Measurements from ENCODE around the gene DCC. TPM values are rescaled to one million over a fixed set of nuclear protein-coding genes. Genes with fewer than 3 reads are reported as not detected.

DCC gene
- total and polyA plus RNA-seq, 7 experiments from 2014 or later = not detected

GRCh38 chr18:52991246-52991645 lies 651.2 kb downstream of the DCC start:
- H3K4me1 ChIP-seq (ENCODE audit: control insufficient read depth in 2 of 2, insufficient read depth in 2 of 2, low read length in 2 of 2) = no peaks in the 10 kb centered on the region
- no peak overlapping the region for H3K27ac Mint-ChIP-seq
- no peaks in the 10 kb centered on the region for H3K27me3 ChIP-seq (ENCODE audit: control insufficient read depth in 2 of 2, insufficient read depth in 2 of 2, low read length in 2 of 2)
- ATAC-seq (no peak), DNase-seq (no peak)
- intact Hi-C loops (cut with micrococcal nuclease) = no loop called here
- no peaks in the 10 kb centered on the region for H3K36me3 ChIP-seq (ENCODE audit: control insufficient read depth in 2 of 3, insufficient read depth in 3 of 3, low read length in 3 of 3)
- no peaks in the 10 kb centered on the region for H3K9me3 ChIP-seq (ENCODE audit: control insufficient read depth in 2 of 3, low read length in 3 of 3)
- peaks cover 0 to 4% (median 0%) of the 10 kb centered on the region in 11 donors for H3K9me3 Mint-ChIP-seq
- no peak overlapping the region for H3K27ac ChIP-seq (ENCODE audit: low read depth, low read length)
- POLR2A ChIA-PET = no interaction called here
- H3K4me3 Mint-ChIP-seq = no peak overlapping the region
- no peaks in the 10 kb centered on the region for H3K4me1 Mint-ChIP-seq
- H3K27me3 Mint-ChIP-seq = no peaks in the 10 kb centered on the region
- H3K4me3 ChIP-seq (ENCODE audit: low read length) = no peak overlapping the region
- H3K36me3 Mint-ChIP-seq = no peaks in the 10 kb centered on the region
- CTCF ChIA-PET = no interaction called here

DNA sequence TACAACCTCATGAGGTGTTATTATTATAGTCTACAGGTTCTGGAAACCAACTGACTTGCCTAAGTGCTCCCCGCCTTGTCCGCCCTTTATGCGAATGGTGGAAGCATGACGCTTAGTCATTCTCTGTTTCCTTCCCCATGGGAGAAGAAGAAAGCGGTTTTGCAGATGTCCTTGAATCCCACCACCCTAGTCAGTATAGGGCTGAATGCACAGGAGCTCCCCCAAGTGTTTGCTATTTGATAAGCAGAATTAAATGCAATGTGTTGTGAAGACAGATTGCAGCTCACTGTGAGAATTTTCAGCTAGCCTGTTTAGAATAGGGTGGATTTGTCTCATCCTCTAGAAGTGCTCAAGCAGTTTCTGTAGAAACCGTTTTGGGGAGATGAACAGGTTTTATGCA lies 652.0 kb downstream of the DCC start:
- intact Hi-C loops (cut with micrococcal nuclease) = no loop called here
- ATAC-seq = no peak
- Histone ChIP-seq H3K4me1 (ENCODE audit: control insufficient read depth in 2 of 2, insufficient read depth in 2 of 2, low read length in 2 of 2) (no peaks in the 10 kb centered on the region), H3K9me3 (ENCODE audit: control insufficient read depth in 2 of 3, low read length in 3 of 3) (no peaks in the 10 kb centered on the region), H3K4me3 (ENCODE audit: low read length) (no peak overlapping the region), H3K27me3 (ENCODE audit: control insufficient read depth in 2 of 2, insufficient read depth in 2 of 2, low read length in 2 of 2) (no peaks in the 10 kb centered on the region), H3K27ac (ENCODE audit: low read depth, low read length) (no peak overlapping the region), H3K36me3 (ENCODE audit: control insufficient read depth in 2 of 3, insufficient read depth in 3 of 3, low read length in 3 of 3) (no peaks in the 10 kb centered on the region)
- H3K27ac Mint-ChIP-seq = no peak overlapping the region
- no peaks in the 10 kb centered on the region for H3K27me3 Mint-ChIP-seq
- H3K4me1 Mint-ChIP-seq = no peaks in the 10 kb centered on the region
- DNase-seq = no peak
- ChIA-PET CTCF (no interaction called here), POLR2A (no interaction called here)
- no peak overlapping the region for H3K4me3 Mint-ChIP-seq
- H3K9me3 Mint-ChIP-seq = peaks cover 0 to 7% (median 1%) of the 10 kb centered on the region in 11 donors
- H3K36me3 Mint-ChIP-seq = no peaks in the 10 kb centered on the region

- Mint-ChIP-seq H3K4me1 (no peaks in the 10 kb centered on the region), H3K36me3 (no peaks in the 10 kb centered on the region), H3K27ac (no peak overlapping the region), H3K9me3 (peaks cover 0 to 7% (median 1%) of the 10 kb centered on the region in 11 donors), H3K4me3 (no peak overlapping the region), H3K27me3 (no peaks in the 10 kb centered on the region)
- Histone ChIP-seq H3K4me3 (ENCODE audit: low read length) (no peak overlapping the region), H3K27me3 (ENCODE audit: control insufficient read depth in 2 of 2, insufficient read depth in 2 of 2, low read length in 2 of 2) (no peaks in the 10 kb centered on the region), H3K9me3 (ENCODE audit: control insufficient read depth in 2 of 3, low read length in 3 of 3) (no peaks in the 10 kb centered on the region), H3K4me1 (ENCODE audit: control insufficient read depth in 2 of 2, insufficient read depth in 2 of 2, low read length in 2 of 2) (no peaks in the 10 kb centered on the region), H3K36me3 (ENCODE audit: control insufficient read depth in 2 of 3, insufficient read depth in 3 of 3, low read length in 3 of 3) (no peaks in the 10 kb centered on the region), H3K27ac (ENCODE audit: low read depth, low read length) (no peak overlapping the region)
- POLR2A ChIA-PET = no interaction called here
- ATAC-seq = no peak
- intact Hi-C loops (cut with micrococcal nuclease) = no loop called here
- no peak for DNase-seq
- CTCF ChIA-PET = no interaction called here
Observed at GRCh38 chr18:52995875-52996274, 655.9 kb downstream of the DCC start.

DNA sequence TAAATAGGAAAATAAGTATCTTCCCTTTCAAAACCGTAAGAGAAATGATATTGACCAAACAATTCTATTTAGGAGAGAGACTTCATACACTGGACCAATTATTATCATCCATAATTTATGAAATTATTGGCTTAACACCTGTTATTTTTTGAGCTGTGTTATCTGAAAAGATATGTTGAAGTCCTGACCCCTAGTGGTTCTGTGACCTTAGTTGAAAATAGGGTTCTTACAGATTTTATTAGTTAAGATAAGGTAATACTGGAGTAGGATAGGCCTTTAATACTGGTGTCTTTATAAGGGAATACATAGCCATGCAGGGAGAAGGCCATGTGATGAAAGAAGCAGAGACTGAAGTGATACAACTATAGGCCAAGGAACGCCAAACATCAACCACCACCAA lies 659.6 kb downstream of the DCC start:
- Mint-ChIP-seq H3K4me1 (no peaks in the 10 kb centered on the region), H3K27me3 (no peaks in the 10 kb centered on the region), H3K4me3 (no peak overlapping the region), H3K27ac (no peak overlapping the region), H3K9me3 (peaks cover 0 to 8% (median 2%) of the 10 kb centered on the region in 11 donors), H3K36me3 (no peaks in the 10 kb centered on the region)
- H3K4me3 ChIP-seq (ENCODE audit: low read length) = no peak overlapping the region
- intact Hi-C loops (cut with micrococcal nuclease) = no loop called here
- no peaks in the 10 kb centered on the region for H3K9me3 ChIP-seq (ENCODE audit: control insufficient read depth in 2 of 3, low read length in 3 of 3)
- no peaks in the 10 kb centered on the region for H3K4me1 ChIP-seq (ENCODE audit: control insufficient read depth in 2 of 2, insufficient read depth in 2 of 2, low read length in 2 of 2)
- DNase-seq (no peak), ATAC-seq (no peak)
- ChIA-PET POLR2A (no interaction called here), CTCF (no interaction called here)
- H3K36me3 ChIP-seq (ENCODE audit: control insufficient read depth in 2 of 3, insufficient read depth in 3 of 3, low read length in 3 of 3) = no peaks in the 10 kb centered on the region
- no peaks in the 10 kb centered on the region for H3K27me3 ChIP-seq (ENCODE audit: control insufficient read depth in 2 of 2, insufficient read depth in 2 of 2, low read length in 2 of 2)
- H3K27ac ChIP-seq (ENCODE audit: low read depth, low read length) = no peak overlapping the region

DNA sequence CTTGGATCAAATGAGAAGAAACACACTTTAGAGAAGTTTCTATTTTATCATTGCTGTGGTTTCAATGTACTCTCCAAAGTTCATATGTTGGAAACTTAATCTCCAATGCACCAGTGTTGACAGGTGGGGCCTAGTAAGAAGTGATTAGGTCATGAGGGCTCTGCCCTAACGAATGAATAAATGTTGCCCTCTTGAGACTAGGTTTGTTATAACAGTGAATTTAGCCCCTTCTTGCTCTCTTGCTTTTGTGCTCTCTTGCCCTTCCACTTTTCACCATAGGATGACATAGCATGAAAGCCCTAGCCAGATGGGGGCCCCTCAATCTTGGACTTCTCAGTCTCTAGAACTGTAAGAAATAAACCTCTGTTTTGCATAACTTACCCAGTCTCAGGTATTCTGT lies 664.8 kb downstream of the DCC start:
- H3K4me1 ChIP-seq (ENCODE audit: control insufficient read depth in 2 of 2, insufficient read depth in 2 of 2, low read length in 2 of 2) = no peaks in the 10 kb centered on the region
- intact Hi-C loops (cut with micrococcal nuclease) = no loop called here
- H3K27me3 ChIP-seq (ENCODE audit: control insufficient read depth in 2 of 2, insufficient read depth in 2 of 2, low read length in 2 of 2) = no peaks in the 10 kb centered on the region
- Mint-ChIP-seq H3K4me1 (no peaks in the 10 kb centered on the region), H3K36me3 (no peaks in the 10 kb centered on the region), H3K4me3 (peak overlapping the region in 1 of 10 donors; percentile 9), H3K9me3 (peaks cover 0 to 18% (median 0%) of the 10 kb centered on the region in 11 donors), H3K27me3 (no peaks in the 10 kb centered on the region), H3K27ac (no peak overlapping the region)
- no peaks in the 10 kb centered on the region for H3K36me3 ChIP-seq (ENCODE audit: control insufficient read depth in 2 of 3, insufficient read depth in 3 of 3, low read length in 3 of 3)
- CTCF ChIA-PET = no interaction called here
- POLR2A ChIA-PET = no interaction called here
- DNase-seq = no peak
- no peak for ATAC-seq
- H3K9me3 ChIP-seq (ENCODE audit: control insufficient read depth in 2 of 3, low read length in 3 of 3) = no peaks in the 10 kb centered on the region
- no peak overlapping the region for H3K27ac ChIP-seq (ENCODE audit: low read depth, low read length)
- H3K4me3 ChIP-seq (ENCODE audit: low read length) = no peak overlapping the region

GRCh38 chr18:53018791-53019190 lies 678.8 kb downstream of the DCC start:
- Histone ChIP-seq H3K9me3 (ENCODE audit: control insufficient read depth in 2 of 3, low read length in 3 of 3) (no peaks in the 10 kb centered on the region), H3K4me1 (ENCODE audit: control insufficient read depth in 2 of 2, insufficient read depth in 2 of 2, low read length in 2 of 2) (no peaks in the 10 kb centered on the region), H3K27ac (ENCODE audit: low read depth, low read length) (no peak overlapping the region), H3K36me3 (ENCODE audit: control insufficient read depth in 2 of 3, insufficient read depth in 3 of 3, low read length in 3 of 3) (no peaks in the 10 kb centered on the region), H3K27me3 (ENCODE audit: control insufficient read depth in 2 of 2, insufficient read depth in 2 of 2, low read length in 2 of 2) (no peaks in the 10 kb centered on the region), H3K4me3 (ENCODE audit: low read length) (no peak overlapping the region)
- Mint-ChIP-seq H3K36me3 (no peaks in the 10 kb centered on the region), H3K4me1 (no peaks in the 10 kb centered on the region), H3K4me3 (no peak overlapping the region), H3K27ac (no peak overlapping the region), H3K9me3 (peaks cover 0 to 12% (median 2%) of the 10 kb centered on the region in 11 donors), H3K27me3 (no peaks in the 10 kb centered on the region)
- no peak for DNase-seq
- CTCF ChIA-PET = interaction anchor here (1.0 kb wide), 1 partner anchor 71 kb away, joined by 4 read pairs; no protein-coding TSS in a partner anchor
- intact Hi-C loops (cut with micrococcal nuclease) = no loop called here
- no peak for ATAC-seq
- POLR2A ChIA-PET = no interaction called here

GRCh38 chr18:53025247-53025646 lies 685.2 kb downstream of the DCC start:
- Histone ChIP-seq H3K4me3 (ENCODE audit: low read length) (no peak overlapping the region), H3K9me3 (ENCODE audit: control insufficient read depth in 2 of 3, low read length in 3 of 3) (no peaks in the 10 kb centered on the region), H3K4me1 (ENCODE audit: control insufficient read depth in 2 of 2, insufficient read depth in 2 of 2, low read length in 2 of 2) (no peaks in the 10 kb centered on the region), H3K27ac (ENCODE audit: low read depth, low read length) (no peak overlapping the region), H3K36me3 (ENCODE audit: control insufficient read depth in 2 of 3, insufficient read depth in 3 of 3, low read length in 3 of 3) (no peaks in the 10 kb centered on the region), H3K27me3 (ENCODE audit: control insufficient read depth in 2 of 2, insufficient read depth in 2 of 2, low read length in 2 of 2) (no peaks in the 10 kb centered on the region)
- no peak overlapping the region for H3K27ac Mint-ChIP-seq
- DNase-seq = no peak
- intact Hi-C loops (cut with micrococcal nuclease) = no loop called here
- peaks cover 0 to 6% (median 0%) of the 10 kb centered on the region in 11 donors for H3K9me3 Mint-ChIP-seq
- no peaks in the 10 kb centered on the region for H3K36me3 Mint-ChIP-seq
- ATAC-seq = no peak
- H3K27me3 Mint-ChIP-seq = no peaks in the 10 kb centered on the region
- no peaks in the 10 kb centered on the region for H3K4me1 Mint-ChIP-seq
- POLR2A ChIA-PET = no interaction called here
- H3K4me3 Mint-ChIP-seq = no peak overlapping the region
- CTCF ChIA-PET = no interaction called here

Data from naive thymus-derived CD4-positive, alpha-beta T cell (primary cell).